Gastroesophageal sphincter (tissue), 3 donors: ENCODE results near the gene TMEM108.

Source experiments
- CTCF ChIP-seq, 4 experiments: fragments of 200-600 bp in 2 of 4; fragments of 450-650 bp in 2 of 4; sonication (generic) in 1 of 4; IDR thresholded peaks; one replicate each; pipeline ENCODE4 v1.5.1; 2017 to 2019; ENCODE audit warnings: antibody characterized with exemption in 4 of 4, mild to moderate bottlenecking in 2 of 4, moderate library complexity in 2 of 4
- EP300 ChIP-seq: sonication (generic); formaldehyde crosslinking; IDR thresholded peaks from one replicate; pipeline ENCODE4 v1.6.1; 2017; ENCODE audit warnings: antibody characterized with exemption, mild to moderate bottlenecking
- POLR2A ChIP-seq, 2 donors: fragments of 450-650 bp; IDR thresholded peaks; one replicate each; pipeline ENCODE4 v1.6.1; 2017; ENCODE audit warnings: antibody characterized with exemption in 2 of 2, mild to moderate bottlenecking in 2 of 2, moderate library complexity in 1 of 2

- TF ChIP-seq POLR2A (IDR thresholded peaks at IDR 0.05) (no peak), CTCF (IDR thresholded peaks at IDR 0.05) (no peak), EP300 (no peak)
Observed at GRCh38 chr3:133439563-133439962, 401.4 kb downstream of the TMEM108 start.
